Stomach (tissue), 9 donors: Measurements from ENCODE around the gene EDEM1. TPM values are rescaled to one million over a fixed set of nuclear protein-coding genes. Genes with fewer than 3 reads are reported as not detected.

Source experiments
- DNase-seq, 2 donors: peaks; one replicate each; pipeline versions ENCODE4 v3.0.0 to v3.0.0-alpha.2; 2013 to 2019
- H3K27ac ChIP-seq, 5 donors: fragments of 200-600 bp in 4 of 5; sonication (generic) in 4 of 5; one replicate each; pipeline ENCODE4 v1.5.1; 2013 to 2019; ENCODE audit warnings: mild to moderate bottlenecking in 1 of 5, moderate library complexity in 1 of 5
- H3K27me3 ChIP-seq, 3 donors: fragments of 200-600 bp; sonication (generic); one replicate each; pipeline ENCODE4 v1.5.1; 2017 to 2019; ENCODE audit warnings: mixed run types in 1 of 3
- H3K36me3 ChIP-seq, 4 donors: fragments of 200-600 bp; sonication (generic); 1 replicate in 3 of 4; 2 replicates in 1 of 4; pipeline ENCODE4 v1.5.1; 2016 to 2019
- H3K4me1 ChIP-seq, 4 donors: fragments of 200-600 bp; sonication (generic); one replicate each; pipeline ENCODE4 v1.5.1; 2016 to 2019
- H3K4me3 ChIP-seq, 4 donors: fragments of 200-600 bp; sonication (generic) in 3 of 4; one replicate each; pipeline ENCODE4 v1.5.1; 2016 to 2019; ENCODE audit warnings: mild to moderate bottlenecking in 1 of 4
- H3K9me3 ChIP-seq, 4 donors: fragments of 200-600 bp; sonication (generic); one replicate each; pipeline ENCODE4 v1.5.1; 2016 to 2019
- EP300 ChIP-seq: sonication (generic); formaldehyde crosslinking; IDR thresholded peaks from one replicate; pipeline ENCODE4 v1.6.1; 2017; ENCODE audit warnings: antibody characterized with exemption
- POLR2A ChIP-seq, 4 donors: fragments of 450-650 bp; IDR thresholded peaks; one replicate each; pipeline ENCODE4 v1.6.1; 2016; ENCODE audit warnings: antibody characterized with exemption in 4 of 4, control low read depth in 2 of 4, mild to moderate bottlenecking in 1 of 4, moderate library complexity in 1 of 4
- POLR2AphosphoS5 ChIP-seq, 3 donors: sonication (generic); formaldehyde crosslinking; IDR thresholded peaks; one replicate each; pipeline ENCODE4 v1.6.1; 2016; ENCODE audit warnings: antibody characterized with exemption in 3 of 3
- WGBS, 5 donors: extraction: QIAGEN DNeasy Blood & Tissue Kit in 3 of 5; methylation state at CpG; one replicate each; pipeline versions ENCODE4 v1.1.5 to v1.1.7; 2013 to 2018; 5-methylcytosine and 5-hydroxymethylcytosine counted together
- intact Hi-C: fragments of 100-400 bp; cut with DNase I; formaldehyde crosslinking; loops from one replicate; pipeline ENCODE4 v1.15.1; 2023; ENCODE audit warnings: low total_unique reads
- polyA plus RNA-seq, 3 donors: library from polyadenylated mRNA; stranded (reverse); fragments of 200-250 nt; gene quantifications; one replicate each; pipeline ENCODE4 v1.2.3, GENCODE V29; 2013
- total RNA-seq, 5 donors: library from RNA; depleted of rRNA; stranded (reverse); fragments of >200 nt; gene quantifications; one replicate each; pipeline versions ENCODE4 v1.1.0 to v1.2.3, GENCODE V29; 2014 to 2016
- TF ChIP-seq, protein P1 (sequence below), 7 experiments: fragments of 450-650 bp in 4 of 7; fragments of 200-600 bp in 3 of 7; sonication (generic) in 3 of 7; IDR thresholded peaks; one replicate each; pipeline ENCODE4 v1.5.1; 2016 to 2019; ENCODE audit warnings: antibody characterized with exemption in 7 of 7, control low read depth in 2 of 7, mild to moderate bottlenecking in 1 of 7
- donor health status: healthy with polysubstance abuse.
- donor health status: Bipolar disorder and iron deficiency.
- donor health status: healthy.

The EDEM1 gene
- total and polyA plus RNA-seq, 8 donors, result 5.3 to 160 (median 30.5) TPM

DNA sequence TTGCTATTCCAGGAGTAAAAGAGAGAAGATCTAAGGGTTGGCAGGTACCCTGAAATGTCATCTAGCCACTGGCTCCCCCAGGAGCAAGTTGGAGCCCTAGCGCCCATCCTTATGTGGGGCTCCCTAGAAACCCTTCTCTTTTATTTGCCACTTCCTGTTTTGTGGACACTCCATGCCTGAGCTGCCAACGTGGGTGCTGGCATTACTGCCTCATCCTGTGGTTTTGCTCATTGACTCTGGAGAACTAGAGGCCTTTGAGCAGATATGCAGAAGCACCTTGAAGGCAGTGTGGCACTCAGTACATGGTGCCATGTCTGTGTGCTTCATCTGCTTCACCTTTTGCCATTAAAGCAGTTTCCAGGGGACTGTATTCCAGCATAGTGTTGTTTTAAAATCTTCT lies 8.1 kb downstream of the EDEM1 start:
- Histone ChIP-seq H3K27me3 (no peaks in the 10 kb centered on the region), H3K36me3 (peaks cover 5 to 30% (median 25%) of the 10 kb centered on the region in 4 donors), H3K4me3 (no peak overlapping the region), H3K27ac (peak overlapping the region in 3 of 5 donors; percentile 5 to 72 (median 23)), H3K4me1 (peaks cover 24 to 79% (median 55%) of the 10 kb centered on the region in 4 donors), H3K9me3 (no peaks in the 10 kb centered on the region)
- intact Hi-C loops, result no loop called here
- no peak for DNase-seq
- 37 to 61% (median 58%) methylated on average over 2 of the region's 2 CpGs for WGBS, 5 donors
- TF ChIP-seq, protein P1, sequence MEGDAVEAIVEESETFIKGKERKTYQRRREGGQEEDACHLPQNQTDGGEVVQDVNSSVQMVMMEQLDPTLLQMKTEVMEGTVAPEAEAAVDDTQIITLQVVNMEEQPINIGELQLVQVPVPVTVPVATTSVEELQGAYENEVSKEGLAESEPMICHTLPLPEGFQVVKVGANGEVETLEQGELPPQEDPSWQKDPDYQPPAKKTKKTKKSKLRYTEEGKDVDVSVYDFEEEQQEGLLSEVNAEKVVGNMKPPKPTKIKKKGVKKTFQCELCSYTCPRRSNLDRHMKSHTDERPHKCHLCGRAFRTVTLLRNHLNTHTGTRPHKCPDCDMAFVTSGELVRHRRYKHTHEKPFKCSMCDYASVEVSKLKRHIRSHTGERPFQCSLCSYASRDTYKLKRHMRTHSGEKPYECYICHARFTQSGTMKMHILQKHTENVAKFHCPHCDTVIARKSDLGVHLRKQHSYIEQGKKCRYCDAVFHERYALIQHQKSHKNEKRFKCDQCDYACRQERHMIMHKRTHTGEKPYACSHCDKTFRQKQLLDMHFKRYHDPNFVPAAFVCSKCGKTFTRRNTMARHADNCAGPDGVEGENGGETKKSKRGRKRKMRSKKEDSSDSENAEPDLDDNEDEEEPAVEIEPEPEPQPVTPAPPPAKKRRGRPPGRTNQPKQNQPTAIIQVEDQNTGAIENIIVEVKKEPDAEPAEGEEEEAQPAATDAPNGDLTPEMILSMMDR (IDR thresholded peaks at IDR 0.05), result no peak
- TF ChIP-seq POLR2A (IDR thresholded peaks at IDR 0.05), result no peak
- TF ChIP-seq EP300, result no peak
- no peak for TF ChIP-seq POLR2AphosphoS5 (IDR thresholded peaks at IDR 0.05)

- H3K4me3 ChIP-seq, result no peak overlapping the region
- H3K9me3 ChIP-seq, result no peaks in the 10 kb centered on the region
- peak overlapping the region in 3 of 5 donors; percentile 40 to 72 (median 59) for H3K27ac ChIP-seq
- H3K4me1 ChIP-seq, result peaks cover 20 to 66% (median 43%) of the 10 kb centered on the region in 4 donors
- H3K36me3 ChIP-seq, result peaks cover 9 to 44% (median 39%) of the 10 kb centered on the region in 4 donors
- no peak for DNase-seq
- WGBS, 5 donors, result 74 to 87% (median 82%) methylated on average over 4 of the region's 4 CpGs
- intact Hi-C loops, result no loop called here
- H3K27me3 ChIP-seq, result no peaks in the 10 kb centered on the region
- TF ChIP-seq POLR2A (IDR thresholded peaks at IDR 0.05), result no peak
- no peak for TF ChIP-seq EP300
- TF ChIP-seq POLR2AphosphoS5 (IDR thresholded peaks at IDR 0.05), result no peak
- TF ChIP-seq, protein P1 (IDR thresholded peaks at IDR 0.05), result no peak
Observed at GRCh38 chr3:5197022-5197421, 9.5 kb downstream of the EDEM1 start.

DNA sequence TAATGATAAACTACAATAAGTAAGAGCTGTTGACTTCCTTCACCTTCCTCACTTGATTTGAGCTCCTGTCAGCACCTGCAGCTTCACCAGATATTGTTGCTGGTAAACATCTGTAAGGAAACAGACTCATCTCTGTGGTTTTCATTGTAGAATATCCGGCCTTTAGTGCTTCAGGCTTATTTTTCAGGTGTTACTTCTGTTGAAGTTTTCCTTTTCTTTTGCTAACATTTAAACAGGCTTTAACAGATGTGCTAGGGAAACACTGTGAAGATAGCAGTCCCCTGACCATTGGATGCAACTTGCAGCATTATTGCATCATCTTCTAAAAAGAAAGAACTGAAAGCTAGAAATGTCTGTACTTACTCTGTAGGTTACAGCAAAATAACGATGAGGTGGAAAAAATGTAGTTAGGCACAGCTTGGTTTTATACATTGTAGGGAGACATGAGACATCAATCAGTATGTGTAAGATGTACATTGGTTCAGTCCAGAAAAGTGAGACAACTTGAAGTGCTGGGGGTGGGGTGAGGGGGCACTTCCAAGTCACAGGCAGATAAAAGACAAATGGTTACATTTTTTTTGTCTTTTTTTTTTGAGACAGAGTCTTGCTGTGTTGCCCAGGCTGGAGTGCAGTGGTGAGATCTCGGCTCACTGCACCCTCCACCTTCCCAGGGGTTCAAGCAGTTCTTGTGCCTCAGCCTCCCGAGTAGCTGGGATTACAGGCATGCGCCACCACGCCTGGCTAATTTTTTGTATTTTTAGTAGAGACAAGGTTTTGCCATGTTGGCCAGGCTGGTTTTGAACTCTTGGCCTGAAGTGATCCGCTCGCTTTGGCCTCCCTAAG lies 10.2 kb downstream of the EDEM1 start:
- TF ChIP-seq POLR2A (IDR thresholded peaks at IDR 0.05) (no peak), EP300 (no peak), POLR2AphosphoS5 (IDR thresholded peaks at IDR 0.05) (no peak)
- TF ChIP-seq, protein P1 (IDR thresholded peaks at IDR 0.05), result no peak
- H3K36me3 ChIP-seq, result peaks cover 16 to 51% (median 46%) of the 10 kb centered on the region in 4 donors
- H3K4me1 ChIP-seq, result peaks cover 20 to 59% (median 36%) of the 10 kb centered on the region in 4 donors
- no peaks in the 10 kb centered on the region for H3K27me3 ChIP-seq
- intact Hi-C loops, result no loop called here
- no peak overlapping the region for H3K4me3 ChIP-seq
- H3K27ac ChIP-seq, result peak overlapping the region in 3 of 5 donors; percentile 40 to 72 (median 59)
- no peaks in the 10 kb centered on the region for H3K9me3 ChIP-seq
- 88 to 92% (median 89%) methylated on average over 8 of the region's 8 CpGs for WGBS, 5 donors
- no peak for DNase-seq

DNA sequence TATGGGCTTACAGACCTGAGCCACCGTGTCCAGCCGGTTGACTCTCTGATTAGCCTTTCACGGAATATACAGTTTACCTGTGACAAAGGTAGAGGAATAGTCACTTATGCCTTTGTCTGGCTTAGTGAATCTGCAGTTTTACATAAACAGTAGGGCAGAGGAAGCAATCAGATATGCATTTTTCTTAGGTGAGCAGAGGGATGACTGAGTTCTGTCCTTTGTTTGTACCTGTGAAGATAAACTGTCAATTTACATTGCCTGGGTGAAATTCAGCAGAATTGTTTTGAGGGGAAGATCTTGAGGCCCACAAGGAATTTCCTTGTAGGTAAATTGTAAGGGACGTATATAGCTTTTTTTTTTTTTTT lies 10.8 kb downstream of the EDEM1 start:
- Histone ChIP-seq H3K27me3 (no peaks in the 10 kb centered on the region), H3K9me3 (no peaks in the 10 kb centered on the region), H3K36me3 (peaks cover 22 to 57% (median 52%) of the 10 kb centered on the region in 4 donors), H3K4me3 (no peak overlapping the region), H3K4me1 (peaks cover 20 to 55% (median 34%) of the 10 kb centered on the region in 4 donors), H3K27ac (peak overlapping the region in 3 of 5 donors; percentile 40 to 72 (median 59))
- intact Hi-C loops, result no loop called here
- TF ChIP-seq, protein P1 (IDR thresholded peaks at IDR 0.05), result no peak
- TF ChIP-seq EP300 (no peak), POLR2AphosphoS5 (IDR thresholded peaks at IDR 0.05) (no peak), POLR2A (IDR thresholded peaks at IDR 0.05) (no peak)
- 85 to 95% (median 89%) methylated on average over 4 of the region's 4 CpGs for WGBS, 5 donors
- no peak for DNase-seq
